Activated CD8-positive, alpha-beta memory T cell treated with anti-CD3 and anti-CD28 coated beads, Interleukin-2, amount 10 ng/mL, durations not matched to agents 7 days and 5 days (primary cell): ENCODE data around the gene RFX2. TPM values are rescaled to one million over a fixed set of nuclear protein-coding genes. Genes with fewer than 3 reads are reported as not detected.
"Not testable (repeated sequence)": the region's sequence is repeated elsewhere in the genome, so short reads cannot be mapped to it uniquely, and the experiment has no call there.

ENCODE experiments used
- ATAC-seq: fragments of 150-1000 bp; cut with Tn5 transposase; one replicate; pipeline ENCODE4 v1.10.0; 2021; ENCODE audit warnings: moderate library complexity
- CTCF ChIA-PET: fragments of 350-600 bp; sonication (Branson Sonifier 250); formaldehyde crosslinking; loops from one replicate; lab custom pipeline; 2021; ENCODE audit warnings: antibody characterized with exemption; lab: Charles Lee
- DNase-seq: peaks from one replicate; pipeline ENCODE4 v3.0.0-alpha.2; 2020
- H3K27ac Mint-ChIP-seq: one replicate; pipeline ENCODE4 v1.8.0; 2021; ENCODE audit warnings: mild to moderate bottlenecking, mixed read lengths
- H3K27me3 Mint-ChIP-seq: one replicate; pipeline ENCODE4 v1.8.0; 2021; ENCODE audit warnings: mixed read lengths
- H3K36me3 Mint-ChIP-seq: one replicate; pipeline ENCODE4 v1.8.0; 2021; ENCODE audit warnings: mild to moderate bottlenecking, mixed read lengths
- H3K4me1 Mint-ChIP-seq: one replicate; pipeline ENCODE4 v1.8.0; 2021; ENCODE audit warnings: mixed read lengths
- H3K4me3 Mint-ChIP-seq: one replicate; pipeline ENCODE4 v1.8.0; 2021; ENCODE audit warnings: mild to moderate bottlenecking, moderate library complexity, mixed read lengths
- H3K9me3 Mint-ChIP-seq: one replicate; pipeline ENCODE4 v1.8.0; 2022; ENCODE audit warnings: low read depth, mixed read lengths
- total RNA-seq, 2 experiments: library from RNA; stranded (reverse); gene quantifications; one replicate each; pipeline ENCODE4 v1.2.3, GENCODE V29; 2021

RFX2 gene
- total RNA-seq, 2 experiments from 2014 or later: 9.8 to 11.7 TPM

DNA sequence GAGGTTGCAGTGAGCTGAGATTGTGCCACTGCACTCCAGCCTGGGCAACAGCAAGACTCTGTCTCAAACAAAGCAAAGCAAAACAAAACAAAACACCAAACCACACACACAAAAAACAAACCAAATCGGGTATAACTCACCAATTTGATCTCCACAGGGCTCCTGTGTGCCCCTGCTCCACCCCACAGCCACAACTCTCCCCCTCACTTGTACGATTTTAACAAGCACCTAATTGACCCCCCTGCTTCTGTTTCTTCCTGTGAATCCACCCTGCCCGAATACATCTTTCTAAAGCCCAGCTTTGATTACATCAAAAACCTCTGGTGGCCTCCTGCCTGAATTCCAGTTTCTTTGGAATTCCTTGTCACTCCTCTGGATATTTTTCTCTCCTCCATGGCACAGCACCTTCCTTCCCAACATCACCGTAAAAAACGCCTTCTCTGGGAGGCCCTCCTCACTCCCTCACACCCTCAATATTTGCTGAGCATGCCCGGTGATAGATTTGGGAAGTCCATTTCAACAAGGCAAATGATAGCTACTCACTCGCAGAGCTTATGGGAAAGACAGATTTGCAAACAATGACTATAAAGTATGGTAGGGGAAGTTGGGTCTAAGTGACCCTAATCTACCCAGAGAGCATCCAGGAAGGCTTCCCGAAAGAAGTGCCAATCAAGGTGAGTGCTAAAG is 120.8 kb downstream of the RFX2 start:
- no peak for ATAC-seq

DNA sequence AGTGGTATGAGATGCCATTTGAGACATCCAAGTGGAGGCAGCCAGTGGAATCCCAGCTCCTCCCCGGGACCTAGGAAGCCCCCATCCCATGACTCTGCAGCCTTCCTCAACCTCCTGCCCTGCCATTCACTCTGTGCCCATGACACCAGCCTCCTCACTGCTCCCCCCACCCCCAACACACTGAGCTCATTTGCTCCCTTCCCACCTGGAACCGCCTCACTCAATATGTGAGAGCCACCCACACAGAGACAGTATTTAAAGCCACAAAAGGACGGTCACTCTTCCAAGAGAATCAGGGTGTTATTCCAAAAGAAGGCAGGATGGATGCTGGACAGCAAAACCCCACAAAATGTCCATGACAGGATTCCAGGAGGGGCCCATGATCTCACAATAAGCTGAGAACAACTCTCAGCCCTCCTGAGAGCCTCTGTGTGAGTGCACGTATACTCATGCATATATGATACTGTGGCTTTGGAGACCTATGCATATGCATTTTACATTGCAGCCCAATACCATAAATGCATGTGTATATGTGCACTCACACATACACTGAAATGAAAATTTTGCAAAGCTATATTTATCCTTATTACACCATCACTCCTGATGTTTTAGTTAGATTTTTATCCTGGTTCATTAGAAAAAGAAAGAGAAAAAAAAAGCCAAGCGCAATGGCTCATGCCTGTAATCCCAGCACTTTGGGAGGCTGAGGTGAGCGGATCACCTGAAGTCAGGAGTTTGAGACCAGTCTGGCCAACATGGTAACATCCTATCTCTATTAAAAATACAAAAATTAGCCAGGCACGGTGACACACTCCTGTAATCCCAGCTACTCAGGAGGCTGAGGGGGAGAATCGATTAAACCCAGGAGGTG is 121.5 kb downstream of the RFX2 start:
- Mint-ChIP-seq H3K4me3 (no peak overlapping the region), H3K9me3 (no peaks in the 10 kb centered on the region), H3K27me3 (no peaks in the 10 kb centered on the region), H3K4me1 (peaks cover 33% of the 10 kb centered on the region), H3K27ac (no peak overlapping the region), H3K36me3 (no peaks in the 10 kb centered on the region)
- CTCF ChIA-PET: interaction anchor here (0.9 to 8.1 kb wide), 8 partner anchors 10 to 137 kb away, joined by 3 to 82 read pairs (median 15); partner anchors contain the start of gene RANBP3
- no peak for ATAC-seq
- DNase-seq: no peak

More for the DNA sequence above, 120.8 kb downstream of the RFX2 start:
- Mint-ChIP-seq H3K9me3 (no peaks in the 10 kb centered on the region), H3K4me3 (no peak overlapping the region), H3K4me1 (peaks cover 26% of the 10 kb centered on the region), H3K36me3 (no peaks in the 10 kb centered on the region), H3K27ac (no peak overlapping the region), H3K27me3 (no peaks in the 10 kb centered on the region)
- no peak for DNase-seq
- CTCF ChIA-PET: interaction anchor here (1.0 to 8.1 kb wide), 7 partner anchors 7 to 136 kb away, joined by 3 to 82 read pairs (median 22); partner anchors contain the start of gene RANBP3

DNA sequence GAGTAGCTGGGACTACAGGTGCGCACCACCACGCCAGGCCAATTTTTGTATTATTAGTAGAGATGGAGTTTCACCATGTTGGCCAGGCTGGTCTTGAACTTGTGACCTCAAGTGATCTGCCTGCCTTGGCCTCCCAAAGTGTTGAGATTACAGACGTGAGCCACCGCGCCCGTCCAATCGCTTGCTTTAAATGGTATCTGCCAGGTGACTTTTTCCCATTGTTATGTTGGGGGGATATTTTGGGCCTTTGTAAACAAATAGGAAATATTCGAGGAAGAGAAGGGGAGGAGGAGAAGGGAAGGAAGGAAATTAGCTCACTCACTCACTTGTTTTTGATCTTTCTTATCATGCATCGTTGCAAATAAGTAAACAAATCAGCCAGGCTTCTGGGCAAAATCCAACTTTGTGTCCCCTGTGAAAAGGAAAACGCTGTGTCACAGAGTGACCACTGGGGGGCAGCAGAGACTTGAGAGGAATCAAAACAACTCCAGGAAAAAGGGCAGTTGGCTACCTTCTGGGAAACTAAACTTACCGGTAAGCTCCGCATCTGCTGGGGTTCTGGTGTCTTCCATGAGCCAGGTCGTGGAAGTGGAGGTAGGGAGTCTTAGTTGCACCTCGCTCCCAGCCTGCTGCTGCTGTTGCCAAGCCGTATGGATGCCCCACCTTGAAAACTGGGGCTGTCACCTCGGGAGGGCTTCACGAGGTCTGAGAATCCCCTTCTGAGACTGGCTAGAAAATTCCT is 123.1 kb downstream of the RFX2 start:
- ATAC-seq: peak; percentile 22
- peak overlapping the region; percentile 72 for H3K27ac Mint-ChIP-seq
- no peaks in the 10 kb centered on the region for H3K36me3 Mint-ChIP-seq
- peak overlapping the region; percentile 64 for H3K4me3 Mint-ChIP-seq
- peaks cover 46% of the 10 kb centered on the region for H3K4me1 Mint-ChIP-seq
- no peaks in the 10 kb centered on the region for H3K27me3 Mint-ChIP-seq
- CTCF ChIA-PET: interaction anchor here (0.7 to 8.1 kb wide), 22 partner anchors 9 to 232 kb away, joined by 3 to 82 read pairs (median 4); partner anchors contain the start of gene RANBP3
- H3K9me3 Mint-ChIP-seq: no peaks in the 10 kb centered on the region
- peak; percentile 82 for DNase-seq

DNA sequence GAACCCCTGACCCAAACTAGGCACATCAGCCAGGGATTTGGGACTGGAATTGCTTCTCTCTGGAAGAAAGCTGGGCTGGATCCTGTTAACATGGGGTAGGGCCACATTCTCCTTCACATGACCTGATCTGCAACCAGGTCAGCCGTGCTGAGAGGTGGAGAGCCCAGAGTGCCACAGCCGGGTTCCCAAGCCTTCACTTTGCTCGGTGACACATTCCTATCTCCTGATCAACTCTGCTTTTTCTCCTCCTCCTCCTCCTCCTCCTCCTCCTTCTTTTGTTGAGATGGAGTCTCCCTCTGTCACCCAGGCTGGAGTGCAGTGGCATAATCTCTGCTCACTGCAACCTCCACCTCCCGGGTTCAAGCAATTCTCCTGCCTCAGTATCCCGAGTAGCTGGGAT is 124.5 kb downstream of the RFX2 start:
- not testable (repeated sequence) for H3K27me3 Mint-ChIP-seq, ATAC-seq, DNase-seq, H3K36me3 Mint-ChIP-seq, H3K27ac Mint-ChIP-seq, H3K9me3 Mint-ChIP-seq, H3K4me3 Mint-ChIP-seq
- peaks cover 54% of the 10 kb centered on the region for H3K4me1 Mint-ChIP-seq
- CTCF ChIA-PET: interaction anchor here (0.7 to 8.1 kb wide), 7 partner anchors 8 to 182 kb away, joined by 3 to 82 read pairs (median 7); partner anchors contain the start of gene NRTN

DNA sequence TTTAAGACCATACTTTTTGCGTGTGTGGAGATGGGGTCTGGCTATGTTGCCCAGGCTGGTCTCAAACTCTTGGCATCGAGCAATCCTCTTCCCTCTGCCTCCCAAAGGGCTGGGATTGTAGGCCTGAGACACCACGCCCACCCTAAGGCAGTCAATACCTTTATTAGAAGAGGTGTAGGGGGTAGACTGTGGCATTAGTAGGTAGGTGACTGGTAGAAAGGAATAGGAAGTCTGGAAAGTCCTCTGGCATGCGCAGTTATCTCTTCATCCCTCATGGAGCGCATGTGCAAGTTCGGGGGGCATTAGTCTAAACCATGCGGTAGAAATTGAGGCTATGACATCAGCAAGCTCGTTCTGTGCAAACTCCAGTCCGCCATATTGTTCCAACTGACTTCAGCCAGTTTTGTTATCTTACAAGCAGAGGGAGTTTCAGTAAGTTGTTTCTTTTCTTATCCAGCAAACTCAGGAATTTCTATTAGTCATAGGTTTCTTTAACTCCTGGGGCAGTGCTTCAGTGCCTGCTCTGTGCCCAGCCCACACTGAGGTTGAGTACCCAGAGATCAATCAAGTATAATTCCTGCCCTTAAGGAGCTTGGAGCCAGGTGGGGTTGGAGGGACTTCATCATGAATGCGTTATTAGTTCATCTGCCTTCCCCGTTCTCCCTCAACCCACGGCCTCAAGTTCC is 125.1 kb downstream of the RFX2 start:
- ATAC-seq (no peak), DNase-seq (no peak)
- CTCF ChIA-PET: interaction anchor here (1.0 to 8.1 kb wide), 6 partner anchors 13 to 181 kb away, joined by 3 to 82 read pairs (median 14); partner anchors contain the start of gene NRTN
- H3K4me1 Mint-ChIP-seq: peaks cover 56% of the 10 kb centered on the region
- H3K27me3 Mint-ChIP-seq: no peaks in the 10 kb centered on the region
- H3K36me3 Mint-ChIP-seq: peaks cover 11% of the 10 kb centered on the region
- no peak overlapping the region for H3K4me3 Mint-ChIP-seq
- H3K27ac Mint-ChIP-seq: no peak overlapping the region
- H3K9me3 Mint-ChIP-seq: no peaks in the 10 kb centered on the region

DNA sequence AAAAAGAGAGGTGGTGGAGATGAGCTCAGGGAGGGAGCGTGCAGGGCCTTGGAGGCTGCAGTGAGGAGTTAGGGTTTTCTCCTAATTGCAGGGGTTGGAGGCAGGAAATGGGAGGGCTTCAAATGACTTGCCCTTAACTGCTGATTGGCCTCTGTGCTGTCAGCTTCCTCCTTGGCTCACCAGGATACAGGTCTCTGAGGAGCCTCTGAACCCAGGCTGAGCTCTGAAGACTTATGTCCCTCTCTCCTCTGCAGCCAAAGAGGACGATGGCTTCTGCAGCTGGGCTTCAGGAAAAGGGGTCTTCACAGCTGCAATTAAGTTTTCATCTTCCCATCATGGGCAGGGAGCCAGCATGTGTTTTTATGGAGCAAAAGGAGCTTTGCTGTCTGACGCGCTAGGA is 125.7 kb downstream of the RFX2 start:
- Mint-ChIP-seq H3K27ac (peak overlapping the region; percentile 7), H3K36me3 (peaks cover 13% of the 10 kb centered on the region), H3K4me3 (no peak overlapping the region), H3K9me3 (no peaks in the 10 kb centered on the region), H3K27me3 (no peaks in the 10 kb centered on the region), H3K4me1 (peaks cover 60% of the 10 kb centered on the region)
- ATAC-seq (no peak), DNase-seq (no peak)
- CTCF ChIA-PET: interaction anchor here (1.0 to 8.1 kb wide), 4 partner anchors 14 to 180 kb away, joined by 3 to 82 read pairs (median 36); partner anchors contain the start of gene NRTN

DNA sequence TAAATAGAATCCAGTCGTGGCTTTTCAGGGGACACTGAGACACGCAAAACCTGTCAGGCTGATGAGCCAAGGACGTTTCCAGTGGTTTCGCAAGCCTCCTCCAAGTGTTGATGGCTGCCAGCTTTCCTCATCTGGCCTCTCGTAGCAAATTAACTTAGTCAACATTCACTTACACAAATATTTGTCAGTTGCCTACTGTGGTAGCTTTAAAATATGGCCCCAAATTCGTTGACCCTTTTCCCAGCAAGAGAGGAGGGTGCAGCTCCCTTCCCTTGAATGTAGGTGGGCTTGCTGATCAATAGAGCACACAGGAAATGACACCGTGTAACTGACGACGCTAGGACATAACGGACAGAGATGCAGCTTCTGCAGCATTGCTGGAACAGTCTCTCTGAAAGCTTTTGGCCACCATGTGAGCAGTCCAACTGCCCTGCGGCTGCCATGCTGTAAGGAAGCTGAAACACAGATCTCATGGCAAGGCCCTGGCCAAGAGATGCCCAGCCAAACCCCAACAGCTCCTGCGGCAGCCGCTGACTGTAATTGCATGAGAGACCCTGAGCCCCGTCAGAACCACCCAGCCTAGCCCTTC is 126.8 kb downstream of the RFX2 start:
- no peaks in the 10 kb centered on the region for H3K27me3 Mint-ChIP-seq
- CTCF ChIA-PET: interaction anchor here (1.0 to 8.1 kb wide), 5 partner anchors 13 to 179 kb away, joined by 3 to 82 read pairs (median 22); partner anchors contain the start of gene NRTN
- H3K27ac Mint-ChIP-seq: peak overlapping the region; percentile 90
- H3K4me3 Mint-ChIP-seq: peak overlapping the region; percentile 55
- DNase-seq: no peak
- peaks cover 59% of the 10 kb centered on the region for H3K4me1 Mint-ChIP-seq
- H3K9me3 Mint-ChIP-seq: no peaks in the 10 kb centered on the region
- peak; percentile 24 for ATAC-seq
- peaks cover 17% of the 10 kb centered on the region for H3K36me3 Mint-ChIP-seq

DNA sequence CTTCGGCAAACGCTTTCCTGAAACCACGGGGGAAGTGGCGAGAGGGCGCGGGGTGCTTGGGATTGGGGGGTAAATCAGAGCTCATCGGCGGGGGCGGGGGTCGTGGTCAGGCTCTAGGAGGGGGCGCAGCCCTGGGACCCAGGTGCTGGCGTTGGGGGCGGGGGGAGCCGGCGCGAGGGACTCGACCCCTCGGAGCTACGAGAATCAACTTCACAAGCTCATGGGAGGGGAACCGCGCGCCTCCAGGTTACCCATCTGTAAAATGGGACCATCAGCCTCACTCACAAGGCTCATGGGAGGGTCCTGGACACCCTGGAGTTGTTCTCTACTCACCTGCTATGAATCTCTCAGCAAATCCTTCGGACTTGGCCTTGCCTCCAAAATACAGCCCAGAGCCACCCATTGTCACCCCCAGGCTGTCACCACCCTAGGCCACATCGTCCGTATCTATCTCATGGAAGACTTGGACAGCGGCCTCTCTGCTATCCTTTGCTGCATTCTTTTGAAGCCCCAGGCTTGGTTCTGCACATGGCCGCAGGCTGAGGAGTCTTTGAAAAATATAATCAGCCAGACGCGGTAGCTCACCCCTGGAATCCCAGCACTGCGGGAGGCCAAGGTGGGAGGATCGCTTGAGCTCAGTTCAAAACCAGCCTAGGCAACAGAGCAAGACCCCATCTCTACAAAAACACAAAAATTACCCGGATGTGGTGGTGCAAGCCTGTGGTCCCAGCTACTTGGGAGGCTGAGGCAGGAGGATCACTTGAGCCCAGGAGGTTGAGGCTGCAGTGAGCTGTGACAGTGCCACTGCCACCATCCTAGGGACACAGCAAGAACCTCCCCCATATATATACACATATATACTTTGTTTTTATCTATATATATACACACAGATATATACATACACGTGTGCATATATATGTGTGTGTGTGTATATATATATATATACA is 131.4 kb downstream of the RFX2 start:
- DNase-seq (peak; percentile 51), ATAC-seq (no peak)
- H3K4me3 Mint-ChIP-seq: peak overlapping the region; percentile 90
- H3K27ac Mint-ChIP-seq: peak overlapping the region; percentile 90
- CTCF ChIA-PET: interaction anchor here (0.6 to 6.0 kb wide), 12 partner anchors 7 to 289 kb away, joined by 3 to 71 read pairs (median 4); partner anchors contain the start of genes NDUFA11, NRTN and RPL36
- peaks cover 70% of the 10 kb centered on the region for H3K4me1 Mint-ChIP-seq
- peaks cover 40% of the 10 kb centered on the region for H3K36me3 Mint-ChIP-seq
- no peaks in the 10 kb centered on the region for H3K27me3 Mint-ChIP-seq
- no peaks in the 10 kb centered on the region for H3K9me3 Mint-ChIP-seq

DNA sequence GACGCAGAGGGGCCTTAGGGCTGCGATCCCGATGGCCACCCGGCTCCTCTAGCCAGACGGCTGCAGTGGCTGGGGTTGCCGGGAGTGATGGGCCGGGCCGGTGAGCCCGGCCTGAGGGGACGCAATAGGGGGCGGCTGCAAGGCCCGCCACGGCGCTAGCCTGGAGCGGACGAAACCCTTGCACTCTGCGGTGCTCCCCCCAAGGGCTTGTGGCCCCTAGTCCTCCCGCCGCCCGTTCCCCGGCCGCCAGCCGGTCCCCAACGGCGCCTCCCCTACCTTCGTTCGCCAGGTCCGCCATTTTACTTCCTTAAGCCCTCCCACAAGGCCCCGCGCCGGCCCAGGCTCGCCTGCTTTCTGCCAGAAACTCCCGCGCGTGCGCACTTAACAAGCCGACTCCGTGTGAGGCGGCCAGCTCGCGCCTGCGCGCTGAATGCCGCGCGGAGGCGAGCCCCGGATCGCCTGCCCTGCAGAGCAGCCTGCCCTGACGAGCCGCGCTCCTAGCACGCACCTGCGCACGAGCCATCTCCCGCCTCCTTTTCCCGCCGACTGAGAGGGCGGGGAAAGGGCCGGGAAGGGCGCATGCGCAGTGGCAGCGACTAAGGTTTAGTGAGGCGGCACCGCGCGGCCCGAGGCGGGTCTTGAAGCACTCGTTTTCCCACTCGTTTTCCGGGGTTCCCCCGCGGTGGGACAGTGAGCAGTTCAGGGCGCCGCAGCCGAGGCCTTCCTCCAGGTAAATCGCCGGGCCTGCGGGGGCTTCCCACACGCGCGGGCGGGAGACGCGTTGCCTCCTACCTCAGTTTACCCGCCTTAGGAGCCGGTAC is 132.3 kb downstream of the RFX2 start, which contains the start of gene RANBP3:
Gene RANBP3 (minus strand): TSS at position 356 of the 821 bp plus-strand sequence. CDS start 58 bp downstream, at position 298.
- H3K4me3 Mint-ChIP-seq: peak within 1 kb of the TSS; percentile 90
- CTCF ChIA-PET: interaction anchor here (0.6 to 6.0 kb wide), 11 partner anchors 8 to 288 kb away, joined by 3 to 71 read pairs (median 5); partner anchors contain the start of genes NDUFA11, NRTN and RPL36
- H3K27ac Mint-ChIP-seq: peak within 1 kb of the TSS; percentile 90
- DNase-seq: peak; percentile 99
- peaks cover 42% of the 10 kb centered on the region for H3K36me3 Mint-ChIP-seq
- peaks cover 68% of the 10 kb centered on the region for H3K4me1 Mint-ChIP-seq
- no peaks in the 10 kb centered on the region for H3K27me3 Mint-ChIP-seq
- H3K9me3 Mint-ChIP-seq: no peaks in the 10 kb centered on the region
- peak; percentile 95 for ATAC-seq

DNA sequence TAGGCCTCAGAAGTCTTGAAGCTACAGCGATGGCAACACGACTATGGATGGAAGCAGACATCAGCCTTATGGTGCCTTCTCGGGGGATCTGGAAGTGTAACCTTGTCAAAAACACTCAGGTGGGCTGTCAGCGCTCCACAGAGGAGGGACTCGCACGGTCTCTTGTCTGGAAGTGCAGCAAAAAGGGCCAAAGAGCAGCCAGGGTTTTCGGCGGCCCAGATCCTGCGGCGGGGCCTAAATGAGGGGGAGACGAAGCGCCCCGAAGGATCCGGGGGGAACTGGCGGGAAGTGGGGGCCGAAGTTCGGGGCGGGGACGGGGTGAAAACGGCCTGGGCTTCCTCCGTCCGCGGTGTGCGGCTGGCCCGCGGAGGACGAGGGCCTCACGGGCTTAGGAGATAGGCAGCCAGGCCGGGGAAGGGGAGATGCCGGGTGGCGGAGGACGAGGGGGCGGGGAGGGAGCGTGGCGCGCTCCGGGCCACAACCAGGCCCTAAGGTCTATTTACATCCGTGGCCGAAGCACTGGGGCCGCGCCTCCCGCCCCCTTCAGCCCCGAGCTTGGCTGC is 133.0 kb downstream of the RFX2 start:
- Mint-ChIP-seq H3K36me3 (peaks cover 42% of the 10 kb centered on the region), H3K4me1 (peaks cover 70% of the 10 kb centered on the region)
- ATAC-seq: no peak

More for the DNA sequence above, 133.0 kb downstream of the RFX2 start:
- H3K27me3 Mint-ChIP-seq: no peaks in the 10 kb centered on the region
- H3K4me3 Mint-ChIP-seq: peak overlapping the region; percentile 90
- no peak for DNase-seq
- H3K27ac Mint-ChIP-seq: peak overlapping the region; percentile 88
- no peaks in the 10 kb centered on the region for H3K9me3 Mint-ChIP-seq
- CTCF ChIA-PET: interaction anchor here (0.8 to 6.0 kb wide), 8 partner anchors 10 to 288 kb away, joined by 3 to 71 read pairs (median 6); partner anchors contain the start of genes NRTN and RPL36
